Upper lobe of left lung (tissue), 4 donors: ENCODE measurements around the gene G6PC1.

ENCODE experiments used
- EP300 ChIP-seq, 4 donors: sonication (generic); formaldehyde crosslinking; IDR thresholded peaks; one replicate each; pipeline ENCODE4 v1.5.1; 2017; ENCODE audit warnings: antibody characterized with exemption in 4 of 4, control low read depth in 2 of 4
- POLR2AphosphoS5 ChIP-seq, 2 donors: sonication (generic); formaldehyde crosslinking; IDR thresholded peaks; one replicate each; pipeline ENCODE4 v1.5.1; 2017; ENCODE audit warnings: antibody characterized with exemption in 2 of 2
- TF ChIP-seq, protein P1 (sequence below), 6 experiments: fragments of 450-650 bp in 4 of 6; fragments of 200-600 bp in 2 of 6; sonication (generic) in 2 of 6; IDR thresholded peaks; one replicate each; pipeline ENCODE4 v1.5.1; 2016 to 2019; ENCODE audit warnings: antibody characterized with exemption in 6 of 6

GRCh38 chr17:42882166-42882565 lies 18.4 kb upstream of the G6PC1 start:
- TF ChIP-seq, protein P1, sequence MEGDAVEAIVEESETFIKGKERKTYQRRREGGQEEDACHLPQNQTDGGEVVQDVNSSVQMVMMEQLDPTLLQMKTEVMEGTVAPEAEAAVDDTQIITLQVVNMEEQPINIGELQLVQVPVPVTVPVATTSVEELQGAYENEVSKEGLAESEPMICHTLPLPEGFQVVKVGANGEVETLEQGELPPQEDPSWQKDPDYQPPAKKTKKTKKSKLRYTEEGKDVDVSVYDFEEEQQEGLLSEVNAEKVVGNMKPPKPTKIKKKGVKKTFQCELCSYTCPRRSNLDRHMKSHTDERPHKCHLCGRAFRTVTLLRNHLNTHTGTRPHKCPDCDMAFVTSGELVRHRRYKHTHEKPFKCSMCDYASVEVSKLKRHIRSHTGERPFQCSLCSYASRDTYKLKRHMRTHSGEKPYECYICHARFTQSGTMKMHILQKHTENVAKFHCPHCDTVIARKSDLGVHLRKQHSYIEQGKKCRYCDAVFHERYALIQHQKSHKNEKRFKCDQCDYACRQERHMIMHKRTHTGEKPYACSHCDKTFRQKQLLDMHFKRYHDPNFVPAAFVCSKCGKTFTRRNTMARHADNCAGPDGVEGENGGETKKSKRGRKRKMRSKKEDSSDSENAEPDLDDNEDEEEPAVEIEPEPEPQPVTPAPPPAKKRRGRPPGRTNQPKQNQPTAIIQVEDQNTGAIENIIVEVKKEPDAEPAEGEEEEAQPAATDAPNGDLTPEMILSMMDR (IDR thresholded peaks at IDR 0.05): no peak
- TF ChIP-seq EP300 (IDR thresholded peaks at IDR 0.05) (no peak), POLR2AphosphoS5 (IDR thresholded peaks at IDR 0.05) (no peak)
